ENCODE results near the gene JAG2.

- TF ChIP-seq CTCF (IDR thresholded peaks at IDR 0.05) (no peak), POLR2A (IDR thresholded peaks at IDR 0.05) (no peak), POLR2AphosphoS5 (IDR thresholded peaks at IDR 0.05) (no peak)
Measured at GRCh38 chr14:105154476-105154871, 14.1 kb downstream of the JAG2 start.

Measured in breast epithelium (tissue), 3 donors.